ENCODE data around the gene HPSE2. TPM values are rescaled to one million over a fixed set of nuclear protein-coding genes. Genes with fewer than 3 reads are reported as not detected.

The HPSE2 gene
- polyA plus RNA-seq, 1 experiment: not detected

DNA sequence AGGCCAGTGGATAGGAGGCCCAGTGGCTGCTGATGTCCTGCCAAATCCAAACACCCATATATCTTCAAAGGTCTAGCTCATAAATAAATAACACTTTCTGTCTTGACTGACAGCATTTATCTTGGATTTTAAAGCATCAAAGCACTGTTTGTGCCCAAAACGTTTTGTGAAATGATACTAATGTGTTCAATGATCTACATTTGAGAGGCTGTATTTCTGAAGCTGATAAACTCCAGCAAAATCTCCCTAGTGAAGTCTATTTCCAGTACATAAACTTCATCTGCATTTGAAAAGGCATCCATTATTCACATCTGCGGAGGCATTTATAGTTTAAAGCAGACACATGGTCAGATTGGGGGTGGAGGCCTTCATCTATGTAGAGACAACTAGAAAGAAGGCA is 276.3 kb downstream of the HPSE2 start:
- ChIA-PET CTCF (no interaction called here), POLR2A (no interaction called here)
- no peak for DNase-seq (ENCODE audit: low read depth)
- TF ChIP-seq, protein P1, sequence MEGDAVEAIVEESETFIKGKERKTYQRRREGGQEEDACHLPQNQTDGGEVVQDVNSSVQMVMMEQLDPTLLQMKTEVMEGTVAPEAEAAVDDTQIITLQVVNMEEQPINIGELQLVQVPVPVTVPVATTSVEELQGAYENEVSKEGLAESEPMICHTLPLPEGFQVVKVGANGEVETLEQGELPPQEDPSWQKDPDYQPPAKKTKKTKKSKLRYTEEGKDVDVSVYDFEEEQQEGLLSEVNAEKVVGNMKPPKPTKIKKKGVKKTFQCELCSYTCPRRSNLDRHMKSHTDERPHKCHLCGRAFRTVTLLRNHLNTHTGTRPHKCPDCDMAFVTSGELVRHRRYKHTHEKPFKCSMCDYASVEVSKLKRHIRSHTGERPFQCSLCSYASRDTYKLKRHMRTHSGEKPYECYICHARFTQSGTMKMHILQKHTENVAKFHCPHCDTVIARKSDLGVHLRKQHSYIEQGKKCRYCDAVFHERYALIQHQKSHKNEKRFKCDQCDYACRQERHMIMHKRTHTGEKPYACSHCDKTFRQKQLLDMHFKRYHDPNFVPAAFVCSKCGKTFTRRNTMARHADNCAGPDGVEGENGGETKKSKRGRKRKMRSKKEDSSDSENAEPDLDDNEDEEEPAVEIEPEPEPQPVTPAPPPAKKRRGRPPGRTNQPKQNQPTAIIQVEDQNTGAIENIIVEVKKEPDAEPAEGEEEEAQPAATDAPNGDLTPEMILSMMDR (IDR thresholded peaks at IDR 0.05; ENCODE audit: insufficient read depth, low read depth, low read length): no peak
- Histone ChIP-seq H3K4me3 (ENCODE audit: low read depth, low read length) (no peak overlapping the region), H3K36me3 (ENCODE audit: control insufficient read depth, insufficient read depth, low read length) (no peaks in the 10 kb centered on the region), H3K27me3 (ENCODE audit: control insufficient read depth, insufficient read depth, low read length) (no peaks in the 10 kb centered on the region)

DNA sequence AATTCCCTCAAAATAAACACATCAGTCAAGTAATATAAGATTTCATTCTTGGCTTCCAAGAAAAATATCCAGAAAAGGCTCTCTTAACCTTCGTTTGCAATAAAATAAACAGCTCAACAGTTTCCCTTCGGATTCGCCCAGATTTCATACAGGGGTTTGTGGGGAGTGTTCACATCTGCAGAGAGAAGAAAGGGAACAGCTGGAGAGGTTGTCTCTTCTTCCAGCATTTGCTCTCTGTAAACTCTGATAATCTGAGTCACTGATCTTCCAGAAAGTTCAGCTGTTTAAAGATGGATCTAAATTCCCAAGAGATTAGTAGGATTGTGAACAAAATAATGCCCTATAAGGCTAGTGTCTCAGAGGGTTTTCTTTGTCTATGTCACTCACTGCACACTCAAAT is 277.9 kb downstream of the HPSE2 start:
- Histone ChIP-seq H3K36me3 (ENCODE audit: control insufficient read depth, insufficient read depth, low read length) (no peaks in the 10 kb centered on the region), H3K4me3 (ENCODE audit: low read depth, low read length) (no peak overlapping the region), H3K27me3 (ENCODE audit: control insufficient read depth, insufficient read depth, low read length) (no peaks in the 10 kb centered on the region)
- POLR2A ChIA-PET: no interaction called here
- TF ChIP-seq, protein P1 (IDR thresholded peaks at IDR 0.05; ENCODE audit: insufficient read depth, low read depth, low read length): no peak
- CTCF ChIA-PET: interaction anchor here (1.2 kb wide), 1 partner anchor 86 kb away, joined by 4 read pairs; no protein-coding TSS in a partner anchor
- DNase-seq (ENCODE audit: low read depth): no peak

DNA sequence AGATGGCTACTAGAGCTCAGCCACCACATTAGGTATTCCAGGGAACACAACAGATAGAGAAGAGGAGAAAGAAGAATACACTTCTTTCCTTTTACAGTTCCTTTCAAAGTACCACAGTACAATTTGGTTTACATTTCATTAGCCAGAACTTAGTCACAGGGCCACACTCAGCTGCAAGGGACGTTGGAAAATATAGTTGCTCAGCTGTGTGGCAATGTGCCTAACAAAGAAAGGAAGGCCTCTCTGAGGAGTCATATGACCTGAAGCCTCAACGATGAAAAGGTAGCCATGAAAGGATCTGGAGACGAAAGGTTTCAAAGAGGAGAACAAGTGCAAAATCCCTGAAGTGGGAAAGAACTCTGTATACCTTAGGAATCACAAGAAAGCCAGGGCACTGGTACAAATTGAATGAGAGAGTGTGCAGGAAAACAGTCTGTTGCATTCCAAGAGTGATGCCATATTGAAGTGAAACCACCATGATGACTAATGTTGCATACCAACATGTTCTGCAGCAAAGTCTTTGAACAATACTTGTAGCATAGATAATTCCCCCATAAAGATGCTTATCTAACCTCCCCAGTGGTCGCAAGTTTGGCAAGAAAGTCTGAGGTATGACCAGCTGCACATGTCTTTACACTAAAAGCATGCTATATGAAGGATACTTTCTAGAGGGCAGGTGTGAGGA is 278.9 kb downstream of the HPSE2 start:
- Histone ChIP-seq H3K27me3 (ENCODE audit: control insufficient read depth, insufficient read depth, low read length) (no peaks in the 10 kb centered on the region), H3K4me3 (ENCODE audit: low read depth, low read length) (no peak overlapping the region), H3K36me3 (ENCODE audit: control insufficient read depth, insufficient read depth, low read length) (no peaks in the 10 kb centered on the region)
- CTCF ChIA-PET: interaction anchor here (0.5 kb wide), 1 partner anchor 124 kb away, joined by 3 read pairs; no protein-coding TSS in a partner anchor
- no peak for DNase-seq (ENCODE audit: low read depth)
- TF ChIP-seq, protein P1 (IDR thresholded peaks at IDR 0.05; ENCODE audit: insufficient read depth, low read depth, low read length): no peak
- POLR2A ChIA-PET: interaction anchor here (0.5 to 0.6 kb wide), 2 partner anchors 43 to 713 kb away, joined by 3 to 5 read pairs; no protein-coding TSS in a partner anchor

DNA sequence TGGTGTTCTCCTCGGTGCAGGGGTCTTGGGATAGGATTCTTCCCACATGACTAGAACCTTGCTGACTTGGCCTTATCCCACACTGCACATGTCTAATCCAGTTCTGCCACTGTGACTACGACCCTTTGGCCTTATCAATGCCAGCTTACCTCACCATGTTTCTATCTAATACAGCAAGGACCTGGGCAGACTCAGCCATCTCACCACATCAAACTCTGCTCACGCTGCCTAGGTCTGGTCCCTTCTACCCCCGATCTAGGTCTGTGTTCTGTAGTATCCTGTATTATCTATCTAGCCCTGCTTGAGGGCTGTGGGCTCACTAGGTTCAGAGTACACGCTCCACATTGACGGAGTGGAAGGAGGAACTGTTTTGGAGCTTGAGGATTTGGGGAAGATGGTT is 282.4 kb downstream of the HPSE2 start:
- ChIA-PET CTCF (no interaction called here), POLR2A (no interaction called here)
- DNase-seq (ENCODE audit: low read depth): no peak
- TF ChIP-seq, protein P1 (IDR thresholded peaks at IDR 0.05; ENCODE audit: insufficient read depth, low read depth, low read length): no peak
- Histone ChIP-seq H3K4me3 (ENCODE audit: low read depth, low read length) (no peak overlapping the region), H3K27me3 (ENCODE audit: control insufficient read depth, insufficient read depth, low read length) (no peaks in the 10 kb centered on the region), H3K36me3 (ENCODE audit: control insufficient read depth, insufficient read depth, low read length) (no peaks in the 10 kb centered on the region)

DNA sequence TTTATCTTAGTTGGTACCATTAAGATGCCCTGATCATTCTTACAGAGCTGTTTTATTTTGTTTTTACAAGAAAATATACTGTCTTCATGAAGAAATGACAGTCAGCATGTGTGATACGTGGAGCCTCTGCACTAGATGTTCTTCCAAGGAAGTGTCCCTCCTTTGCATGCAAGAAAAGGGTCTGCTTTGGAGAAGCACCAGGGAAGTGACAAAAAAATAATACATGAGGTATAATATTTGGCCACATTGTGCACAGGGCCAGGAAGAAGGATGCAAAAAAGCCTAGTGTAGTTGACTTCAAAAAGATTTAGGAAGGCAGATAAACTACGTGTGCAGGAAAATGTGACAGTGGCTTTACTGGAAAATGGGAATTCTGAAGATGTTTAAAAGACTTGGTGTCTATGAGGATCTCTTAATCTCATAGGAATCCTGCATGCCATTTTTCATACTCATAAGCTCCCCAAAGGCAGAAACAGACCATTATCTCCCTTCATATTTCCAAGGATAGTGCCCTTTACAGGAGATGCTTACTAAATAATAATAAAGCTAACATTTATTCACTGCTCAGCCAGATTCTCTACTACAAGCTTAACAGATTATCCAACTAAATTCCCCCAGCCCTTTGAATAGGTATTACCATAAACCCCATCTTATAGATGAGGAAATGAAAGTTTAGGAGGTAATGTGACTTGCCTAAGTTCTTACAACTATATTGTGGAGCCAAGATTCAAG is 284.2 kb downstream of the HPSE2 start:
- CTCF ChIA-PET: no interaction called here
- no peak for DNase-seq (ENCODE audit: low read depth)

More for the DNA sequence above, 284.2 kb downstream of the HPSE2 start:
- Histone ChIP-seq H3K36me3 (ENCODE audit: control insufficient read depth, insufficient read depth, low read length) (no peaks in the 10 kb centered on the region), H3K4me3 (ENCODE audit: low read depth, low read length) (no peak overlapping the region), H3K27me3 (ENCODE audit: control insufficient read depth, insufficient read depth, low read length) (no peaks in the 10 kb centered on the region)
- POLR2A ChIA-PET: no interaction called here
- TF ChIP-seq, protein P1 (IDR thresholded peaks at IDR 0.05; ENCODE audit: insufficient read depth, low read depth, low read length): no peak

Data from BJ (cell line).